ENCODE results near the gene ATP11A.

The ATP11A gene

GRCh38 chr13:112726016-112726767 is 36.4 kb downstream of the ATP11A start:
- no peak for DNase-seq

DNA sequence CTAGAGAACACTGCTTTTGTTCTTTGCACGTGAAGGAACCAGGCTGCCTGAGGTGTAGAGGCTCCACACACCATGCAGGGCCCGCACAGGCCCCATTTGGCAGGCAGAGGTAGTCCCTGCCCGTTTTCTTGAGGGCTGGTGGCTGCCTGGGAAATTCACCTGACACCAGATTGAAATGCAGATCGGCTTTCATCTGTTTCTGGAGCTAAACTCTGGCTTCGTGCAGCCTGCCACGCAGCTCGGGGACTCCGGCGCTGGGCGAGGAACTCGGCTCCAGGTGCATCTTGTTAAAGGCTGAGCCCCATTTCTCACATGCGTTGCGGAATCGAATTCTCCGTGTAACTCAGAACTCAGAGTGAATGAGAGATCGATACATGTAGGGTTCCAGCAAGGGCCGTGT is 37.7 kb downstream of the ATP11A start:
- DNase-seq, result no peak

DNA sequence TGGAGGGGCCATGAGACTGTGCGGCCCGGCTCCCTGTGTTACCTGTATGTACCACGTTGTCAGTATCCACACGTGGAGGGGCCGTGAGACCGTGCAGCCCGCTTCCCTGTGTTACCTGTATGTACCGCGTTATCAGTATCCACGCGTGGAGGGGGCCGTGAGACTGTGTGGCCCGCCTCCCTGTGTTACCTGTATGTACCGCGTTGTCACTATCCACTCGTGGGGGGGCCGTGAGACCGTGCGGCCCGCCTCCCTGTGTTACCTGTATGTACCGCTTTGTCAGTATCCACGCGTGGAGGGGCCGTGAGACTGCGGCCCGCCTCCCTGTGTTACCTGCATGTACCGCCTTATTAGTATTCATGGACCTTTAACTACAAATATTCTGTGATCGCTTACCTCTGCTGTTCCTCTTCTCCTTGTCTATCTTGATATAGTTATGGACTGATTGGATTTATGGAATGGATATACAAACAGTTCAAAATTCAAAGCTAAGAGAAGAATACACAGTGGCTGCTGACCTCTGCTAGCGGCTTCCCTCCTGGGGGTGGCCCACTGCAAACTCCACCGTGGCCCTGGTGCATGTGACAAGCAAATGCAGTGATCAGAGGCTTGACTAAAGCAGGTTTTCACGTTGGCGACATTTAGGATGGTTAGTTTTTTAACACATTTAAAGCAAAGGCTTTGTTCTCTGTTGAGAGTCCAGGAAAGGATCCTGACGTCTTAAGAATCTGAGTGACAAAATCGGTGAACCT is 38.7 kb downstream of the ATP11A start:
- no peak for DNase-seq

- DNase-seq, result no peak
Observed at GRCh38 chr13:112729408-112729807, 39.6 kb downstream of the ATP11A start.

DNA sequence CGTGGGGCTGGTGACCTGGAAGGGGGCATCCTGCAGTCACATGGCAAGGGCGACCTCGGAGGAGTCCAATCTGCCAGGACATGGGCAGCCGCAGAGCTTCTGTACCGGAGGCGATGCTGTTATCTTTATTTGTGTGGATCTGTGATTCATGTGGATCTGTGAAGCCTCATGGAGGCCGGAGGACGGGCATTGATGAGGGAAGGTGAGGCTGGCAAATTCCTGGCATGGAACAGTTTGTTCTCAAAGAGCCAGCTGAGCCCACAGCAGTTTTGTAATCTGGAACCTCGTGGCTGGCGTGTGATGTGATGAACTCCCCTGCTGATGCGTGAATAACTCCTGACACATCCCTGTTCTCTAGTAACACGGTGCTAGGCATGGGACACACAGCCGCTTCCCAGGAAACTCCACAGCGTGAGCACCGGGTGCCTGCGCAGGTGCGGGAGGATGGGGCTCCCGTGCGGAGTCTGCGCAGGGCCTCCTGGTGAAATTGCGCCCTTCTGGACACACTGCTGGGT is 40.4 kb downstream of the ATP11A start:
- no peak for DNase-seq

DNA sequence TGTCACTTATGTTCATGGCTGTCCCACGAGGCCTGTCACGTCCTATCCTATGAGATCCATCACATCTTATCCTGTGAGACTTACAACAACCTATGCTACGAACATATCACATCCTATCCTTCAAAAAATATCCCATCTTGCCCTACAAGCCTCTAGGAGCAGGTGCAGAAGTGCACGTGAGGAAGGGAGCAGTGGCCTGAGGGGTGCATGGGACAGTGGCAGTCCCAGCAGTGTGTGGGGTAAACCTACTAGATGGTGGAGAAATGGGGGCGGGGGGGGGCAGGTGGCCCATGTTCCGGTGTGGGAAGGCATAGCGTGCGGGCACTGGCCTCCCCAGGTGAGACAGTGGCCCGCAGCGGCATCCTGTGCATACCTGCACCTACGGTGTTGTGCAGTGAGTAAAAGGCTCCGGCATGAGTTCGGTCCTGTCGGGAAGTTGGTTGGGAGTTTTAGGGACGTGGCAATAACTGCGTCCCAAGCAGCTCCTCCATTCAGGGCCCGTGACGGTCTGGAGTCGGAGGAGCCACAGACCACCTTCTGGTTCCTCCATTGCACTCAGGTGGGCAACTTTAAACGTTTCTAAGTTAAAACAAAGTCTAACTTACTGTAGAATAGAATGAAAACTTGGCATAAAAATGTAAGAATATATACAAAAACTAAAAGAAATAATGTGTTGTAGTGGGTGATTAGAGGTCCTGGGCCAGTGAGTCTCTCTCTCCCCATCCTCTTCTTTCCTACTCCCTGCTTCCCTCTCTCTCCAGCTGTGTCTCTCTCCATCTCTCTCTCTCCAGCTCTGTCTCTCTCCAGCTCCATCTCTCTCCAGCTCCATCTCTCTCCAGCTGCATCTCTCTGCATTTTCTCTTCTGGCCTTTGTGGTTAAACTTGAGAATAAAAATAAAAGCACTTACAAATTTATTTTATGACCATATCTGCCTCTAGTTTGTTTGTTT is 42.1 kb downstream of the ATP11A start:
- no peak for DNase-seq

- DNase-seq, result no peak
Observed at GRCh38 chr13:112732679-112733078, 42.8 kb downstream of the ATP11A start.

DNA sequence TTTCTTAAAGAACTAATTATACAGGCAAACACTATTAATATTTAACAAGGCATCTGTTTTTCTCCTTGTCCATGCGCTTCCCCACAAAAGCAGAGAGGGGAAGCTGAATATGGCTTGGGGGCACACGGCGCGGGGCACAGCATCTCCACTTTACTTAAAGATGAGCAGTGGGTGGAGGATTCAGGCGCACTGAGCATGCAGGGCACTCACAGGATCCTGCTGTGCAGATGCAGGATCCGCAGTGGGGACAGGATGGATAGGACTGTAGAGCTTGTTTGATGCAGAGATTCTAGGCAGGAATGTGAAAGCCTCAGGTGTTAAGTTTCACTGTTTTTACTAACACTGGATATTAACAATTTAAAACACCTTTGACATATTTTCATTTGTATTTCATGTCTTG is 43.3 kb downstream of the ATP11A start:
- DNase-seq, result no peak

DNA sequence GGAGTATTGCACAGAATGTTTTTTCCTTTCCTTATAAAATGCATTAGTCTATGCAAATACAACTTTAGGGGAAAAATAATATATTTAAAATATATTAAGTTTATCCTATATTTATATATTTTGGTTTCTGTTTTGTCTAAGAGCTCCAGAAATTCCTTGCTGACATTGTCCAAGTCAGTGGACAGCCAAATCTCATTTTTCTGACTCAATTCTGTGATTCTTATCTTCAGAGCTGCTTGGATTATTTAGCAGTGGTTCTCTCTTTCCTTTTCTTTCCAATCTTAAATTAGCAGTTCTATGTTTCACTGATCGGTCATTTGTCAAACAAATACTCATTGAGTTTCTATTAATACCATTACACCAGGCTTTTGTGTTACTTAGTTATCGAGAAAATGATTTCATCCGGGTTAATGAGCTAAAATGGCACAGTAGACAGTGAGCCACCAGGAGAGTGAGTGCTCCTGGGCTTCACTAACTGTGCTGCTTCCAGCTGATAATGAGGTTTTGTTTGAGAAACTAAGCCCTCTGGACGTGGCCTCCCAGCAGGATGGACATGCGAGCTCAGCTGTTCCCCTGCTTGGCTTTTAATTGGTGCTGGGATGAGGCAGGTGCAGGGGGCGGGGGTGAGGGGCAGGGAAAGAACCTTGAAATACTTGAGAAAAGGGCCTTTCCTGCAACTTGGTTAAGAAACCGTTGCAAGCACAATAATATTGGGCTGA is 44.0 kb downstream of the ATP11A start:
- no peak for DNase-seq

GRCh38 chr13:112734696-112735547 is 45.1 kb downstream of the ATP11A start:
- DNase-seq, result no peak

DNA sequence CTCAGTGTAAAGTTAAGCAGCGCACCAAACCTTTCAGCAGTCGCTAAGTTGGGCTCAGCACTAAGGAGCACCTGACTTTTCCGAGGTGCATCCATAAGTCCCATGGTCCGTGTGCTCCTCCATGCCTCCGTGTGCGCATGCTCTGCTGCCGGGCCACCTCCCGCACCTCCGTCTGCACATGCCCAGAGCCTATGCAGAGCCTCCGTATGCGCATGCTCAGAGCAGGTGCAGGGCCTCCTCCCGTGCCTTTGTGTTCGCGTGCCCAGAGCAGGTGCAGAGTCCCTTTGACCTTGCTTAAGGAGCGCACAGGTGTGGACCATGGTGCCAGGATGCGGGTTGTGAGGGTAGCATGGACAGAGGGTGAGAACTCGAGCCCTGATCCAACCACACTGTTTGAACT is 46.0 kb downstream of the ATP11A start:
- DNase-seq, result no peak

DNA sequence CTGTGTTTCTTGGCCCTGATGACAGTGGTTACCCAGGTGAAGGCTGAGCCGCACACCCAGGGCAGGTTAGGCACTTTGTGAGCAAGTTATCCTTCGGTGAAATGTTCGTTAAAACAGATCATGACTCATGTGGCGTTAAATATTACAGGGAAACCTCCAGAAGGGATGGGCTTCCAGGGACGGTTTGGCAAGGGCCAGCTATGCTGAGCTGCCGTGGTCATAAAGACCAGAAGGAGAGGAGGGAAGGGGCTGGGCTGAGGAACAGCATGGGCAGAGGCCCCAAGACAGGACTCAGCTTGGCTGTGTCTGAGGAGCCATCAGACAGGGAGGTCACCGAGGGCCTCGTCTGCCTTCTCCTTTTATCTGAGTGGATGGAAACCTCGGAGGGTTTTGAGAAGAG is 47.5 kb downstream of the ATP11A start:
- no peak for DNase-seq

DNA sequence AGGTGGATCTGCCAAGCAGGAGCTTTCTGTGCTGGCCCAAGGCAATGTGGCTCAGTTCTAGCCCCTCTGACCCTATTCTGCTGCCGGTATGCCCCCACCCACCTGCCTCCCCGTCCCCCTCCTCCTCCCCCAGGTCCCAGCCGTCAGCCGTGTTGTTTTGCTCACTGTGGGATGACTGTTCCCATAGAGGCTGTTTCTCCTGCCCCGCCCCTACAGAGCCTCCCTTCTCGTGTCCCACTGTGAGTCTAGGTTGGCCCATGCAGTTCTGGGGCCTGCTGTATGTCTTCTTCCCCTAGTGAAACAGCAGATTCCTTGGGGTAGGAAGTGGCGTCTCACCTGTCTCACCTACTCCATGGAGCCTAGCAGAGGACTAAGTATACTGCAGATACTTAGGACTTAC is 48.8 kb downstream of the ATP11A start:
- DNase-seq, result no peak

DNA sequence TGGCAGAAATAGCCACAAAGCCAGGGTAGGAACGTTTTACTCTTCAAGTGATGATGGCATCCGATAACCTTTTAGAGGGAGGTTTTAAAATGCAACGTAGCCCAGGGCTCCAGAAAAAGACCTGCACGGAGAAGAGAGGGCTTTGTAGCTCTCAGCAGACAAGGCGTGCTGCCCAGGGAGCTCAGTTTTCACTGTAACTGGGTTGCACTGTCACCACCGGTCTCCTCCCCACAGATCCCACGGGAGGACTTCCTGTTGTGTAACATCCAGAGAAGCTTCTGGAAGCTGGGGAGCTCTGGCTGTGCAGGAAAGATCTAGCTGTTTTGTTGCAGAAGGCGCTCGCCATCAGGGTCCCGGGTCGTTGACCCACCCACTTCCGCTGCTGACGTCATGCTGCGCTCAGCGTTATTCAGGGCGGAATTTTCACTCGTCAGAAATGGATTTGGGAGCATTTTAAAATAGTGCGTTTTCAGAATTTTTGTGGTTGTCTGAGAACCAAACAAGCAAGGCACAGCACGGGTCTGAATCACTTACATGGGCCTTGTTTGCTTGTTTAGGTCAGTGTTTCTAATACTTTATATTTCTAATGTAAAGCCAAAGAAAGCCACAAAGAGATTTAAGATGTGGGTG is 50.8 kb downstream of the ATP11A start:
- DNase-seq, result no peak

DNA sequence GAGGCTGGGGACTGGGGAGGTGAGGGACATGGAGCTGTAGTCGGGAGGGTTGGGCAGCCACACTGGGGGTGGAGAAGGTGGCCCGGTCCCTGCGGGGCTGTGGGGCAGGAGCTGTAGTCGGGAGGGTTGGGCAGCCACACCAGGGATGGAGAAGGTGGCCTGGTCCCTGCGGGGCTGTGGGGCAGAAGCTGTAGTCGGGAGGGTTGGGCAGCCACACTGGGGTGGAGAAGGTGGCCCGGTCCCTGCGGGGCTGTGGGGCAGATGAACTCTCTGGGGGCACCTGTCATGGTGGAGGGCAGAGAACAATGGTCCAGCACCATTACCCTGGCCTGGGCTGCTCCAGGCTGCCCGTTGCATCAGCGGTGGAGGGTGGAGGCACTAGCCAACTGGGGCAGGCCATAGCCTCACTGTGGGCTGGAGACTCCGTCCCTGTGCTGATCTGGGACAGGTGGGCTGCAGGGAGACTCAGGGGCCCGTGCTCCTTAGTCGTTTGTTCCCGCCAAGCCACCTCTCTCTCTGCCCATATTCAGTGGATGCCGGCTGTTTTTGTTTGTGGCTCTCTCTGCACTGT is 51.4 kb downstream of the ATP11A start:
- DNase-seq, result no peak

DNA sequence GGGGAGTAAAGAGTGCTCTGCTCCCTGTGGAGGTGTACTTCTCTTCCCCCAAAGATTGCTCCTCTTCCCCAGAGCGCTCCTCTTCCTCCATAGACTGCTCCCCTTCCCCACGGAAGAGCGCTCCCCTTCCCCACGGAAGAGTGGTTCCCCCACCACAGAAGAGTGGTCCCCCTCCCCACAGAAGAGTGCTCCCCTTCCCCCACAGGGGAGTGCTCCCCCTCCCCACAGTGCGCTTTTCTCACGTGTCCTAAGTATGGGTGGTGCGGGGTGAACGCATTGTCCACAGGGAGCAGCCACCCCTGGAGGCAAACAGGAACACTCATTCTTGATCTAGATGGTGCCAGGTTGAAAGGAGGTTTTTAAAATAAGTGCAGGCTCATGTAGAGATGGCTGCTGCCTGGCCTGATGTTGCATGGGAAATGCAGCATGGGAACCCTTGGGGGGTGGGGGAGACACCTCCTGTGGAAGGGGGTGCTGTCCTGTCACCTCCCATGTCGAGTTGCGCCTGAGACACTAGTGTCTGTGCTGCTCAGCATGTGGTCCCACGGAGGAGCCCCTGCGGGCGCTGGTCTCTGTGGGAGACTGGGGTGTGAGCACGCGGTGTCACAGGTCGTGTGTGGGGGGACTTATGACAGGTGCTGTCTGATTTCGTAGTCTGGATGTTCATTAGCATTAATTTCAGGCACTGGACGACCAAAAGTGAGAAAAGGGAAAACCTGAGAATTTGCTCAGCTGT is 52.2 kb downstream of the ATP11A start:
- DNase-seq, result no peak

GRCh38 chr13:112742583-112742982 is 52.7 kb downstream of the ATP11A start:
- no peak for DNase-seq

GRCh38 chr13:112743451-112744167 is 53.8 kb downstream of the ATP11A start:
- no peak for DNase-seq

Measured in central memory CD4-positive, alpha-beta T cell (primary cell).